GM12878 (cell line): Measurements from ENCODE around the gene PCDHGB2.
"Not testable (repeated sequence)": the region's sequence is repeated elsewhere in the genome, so short reads cannot be mapped to it uniquely, and the experiment has no call there.

Source experiments
- CHD4 ChIP-seq: fragments of 200-600 bp; sonication (generic); IDR thresholded peaks from 2 replicates; pipeline ENCODE4 v1.6.1; 2016; ENCODE audit warnings: mild to moderate bottlenecking
- EGR1 ChIP-seq, 2 experiments: IDR thresholded peaks; 1 replicate in 1 of 2; 2 replicates in 1 of 2; pipeline ENCODE4 v1.6.1; 2011 to 2012; ENCODE audit warnings: low read depth in 2 of 2, low read length in 2 of 2, borderline replicate concordance in 1 of 2, mild to moderate bottlenecking in 1 of 2, moderate library complexity in 1 of 2
- EP300 ChIP-seq, 2 experiments: fragments of 150-350 bp in 1 of 2; IDR thresholded peaks; 2 replicates each; pipeline ENCODE4 v1.6.1; 2011 to 2012; ENCODE audit warnings: low read depth in 2 of 2, low read length in 2 of 2, borderline replicate concordance in 1 of 2, improper control_type of control experiment in 1 of 2, inconsistent platforms in 1 of 2; ENCODE audit not compliant: control insufficient read depth in 1 of 2
- HDAC6 ChIP-seq: fragments of 200-600 bp; sonication (generic); IDR thresholded peaks from one replicate; pipeline ENCODE4 v1.8.0; 2017; ENCODE audit warnings: antibody characterized with exemption; ENCODE audit not compliant: unreplicated experiment
- MAX ChIP-seq: IDR thresholded peaks from 2 replicates; pipeline ENCODE4 v1.6.1; 2012; ENCODE audit warnings: low read depth, low read length, improper control_type of control experiment
- POLR2A ChIP-seq: IDR thresholded peaks from 2 replicates; pipeline ENCODE4 v1.6.1; 2011; ENCODE audit warnings: low read depth, mild to moderate bottlenecking, low read length
- RAD51 ChIP-seq: fragments of 450-650 bp; IDR thresholded peaks from 2 replicates; pipeline ENCODE4 v1.6.1; 2016; ENCODE audit warnings: moderate library complexity, mild to moderate bottlenecking, inconsistent platforms
- SMC3 ChIP-seq: IDR thresholded peaks from 2 replicates; pipeline ENCODE4 v1.6.1; 2011; ENCODE audit warnings: low read length, improper control_type of control experiment, borderline replicate concordance
- YY1 ChIP-seq: IDR thresholded peaks from 2 replicates; pipeline ENCODE4 v1.6.1; 2011; ENCODE audit warnings: low read depth, mild to moderate bottlenecking, low read length
- ZBED1 ChIP-seq: IDR thresholded peaks from 2 replicates; pipeline ENCODE4 v1.6.1; 2016; ENCODE audit warnings: borderline replicate concordance
- ZBTB4 ChIP-seq: fragments of 450-650 bp; formaldehyde crosslinking; IDR thresholded peaks from 2 replicates; pipeline ENCODE4 v1.4.0; 2022; ENCODE audit warnings: mild to moderate bottlenecking, moderate library complexity
- TF ChIP-seq, protein P1 (sequence below), 3 experiments: IDR thresholded peaks in 2 of 3; conservative IDR thresholded peaks in 1 of 3; 2 replicates each; pipeline ENCODE4 v1.5.1; 2011; ENCODE audit warnings: low read depth in 3 of 3, low read length in 3 of 3, mild to moderate bottlenecking in 3 of 3, control low read depth in 2 of 3, moderate library complexity in 2 of 3, inconsistent platforms in 1 of 3, mixed read lengths in 1 of 3; ENCODE audit not compliant: control insufficient read depth in 2 of 3, insufficient read depth in 1 of 3; ENCODE audit errors: extremely low read depth in 1 of 3
- TF ChIP-seq, protein P2 (sequence below): IDR thresholded peaks from 2 replicates; pipeline ENCODE4 v1.6.1; 2012; ENCODE audit warnings: mild to moderate bottlenecking, low read depth, low read length

- not testable (repeated sequence) for TF ChIP-seq EP300 (IDR thresholded peaks at IDR 0.05; ENCODE audit: borderline replicate concordance in 1 of 2, control insufficient read depth in 1 of 2, low read depth in 2 of 2, low read length in 2 of 2); SMC3; YY1; ZBTB4 (CRISPR knock-in tag); MAX; CHD4; RAD51; EGR1 (IDR thresholded peaks at IDR 0.05; ENCODE audit: borderline replicate concordance in 1 of 2, low read depth in 2 of 2, low read length in 2 of 2); ZBED1; HDAC6; POLR2A
- TF ChIP-seq, protein P1, sequence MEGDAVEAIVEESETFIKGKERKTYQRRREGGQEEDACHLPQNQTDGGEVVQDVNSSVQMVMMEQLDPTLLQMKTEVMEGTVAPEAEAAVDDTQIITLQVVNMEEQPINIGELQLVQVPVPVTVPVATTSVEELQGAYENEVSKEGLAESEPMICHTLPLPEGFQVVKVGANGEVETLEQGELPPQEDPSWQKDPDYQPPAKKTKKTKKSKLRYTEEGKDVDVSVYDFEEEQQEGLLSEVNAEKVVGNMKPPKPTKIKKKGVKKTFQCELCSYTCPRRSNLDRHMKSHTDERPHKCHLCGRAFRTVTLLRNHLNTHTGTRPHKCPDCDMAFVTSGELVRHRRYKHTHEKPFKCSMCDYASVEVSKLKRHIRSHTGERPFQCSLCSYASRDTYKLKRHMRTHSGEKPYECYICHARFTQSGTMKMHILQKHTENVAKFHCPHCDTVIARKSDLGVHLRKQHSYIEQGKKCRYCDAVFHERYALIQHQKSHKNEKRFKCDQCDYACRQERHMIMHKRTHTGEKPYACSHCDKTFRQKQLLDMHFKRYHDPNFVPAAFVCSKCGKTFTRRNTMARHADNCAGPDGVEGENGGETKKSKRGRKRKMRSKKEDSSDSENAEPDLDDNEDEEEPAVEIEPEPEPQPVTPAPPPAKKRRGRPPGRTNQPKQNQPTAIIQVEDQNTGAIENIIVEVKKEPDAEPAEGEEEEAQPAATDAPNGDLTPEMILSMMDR (IDR thresholded peaks at IDR 0.05 in 2 of 3, conservative IDR thresholded peaks at IDR 0.05 in 1 of 3; ENCODE audit: control insufficient read depth in 2 of 3, extremely low read depth in 1 of 3, insufficient read depth in 1 of 3, low read depth in 3 of 3, low read length in 3 of 3) = not testable (repeated sequence)
- TF ChIP-seq, protein P2, sequence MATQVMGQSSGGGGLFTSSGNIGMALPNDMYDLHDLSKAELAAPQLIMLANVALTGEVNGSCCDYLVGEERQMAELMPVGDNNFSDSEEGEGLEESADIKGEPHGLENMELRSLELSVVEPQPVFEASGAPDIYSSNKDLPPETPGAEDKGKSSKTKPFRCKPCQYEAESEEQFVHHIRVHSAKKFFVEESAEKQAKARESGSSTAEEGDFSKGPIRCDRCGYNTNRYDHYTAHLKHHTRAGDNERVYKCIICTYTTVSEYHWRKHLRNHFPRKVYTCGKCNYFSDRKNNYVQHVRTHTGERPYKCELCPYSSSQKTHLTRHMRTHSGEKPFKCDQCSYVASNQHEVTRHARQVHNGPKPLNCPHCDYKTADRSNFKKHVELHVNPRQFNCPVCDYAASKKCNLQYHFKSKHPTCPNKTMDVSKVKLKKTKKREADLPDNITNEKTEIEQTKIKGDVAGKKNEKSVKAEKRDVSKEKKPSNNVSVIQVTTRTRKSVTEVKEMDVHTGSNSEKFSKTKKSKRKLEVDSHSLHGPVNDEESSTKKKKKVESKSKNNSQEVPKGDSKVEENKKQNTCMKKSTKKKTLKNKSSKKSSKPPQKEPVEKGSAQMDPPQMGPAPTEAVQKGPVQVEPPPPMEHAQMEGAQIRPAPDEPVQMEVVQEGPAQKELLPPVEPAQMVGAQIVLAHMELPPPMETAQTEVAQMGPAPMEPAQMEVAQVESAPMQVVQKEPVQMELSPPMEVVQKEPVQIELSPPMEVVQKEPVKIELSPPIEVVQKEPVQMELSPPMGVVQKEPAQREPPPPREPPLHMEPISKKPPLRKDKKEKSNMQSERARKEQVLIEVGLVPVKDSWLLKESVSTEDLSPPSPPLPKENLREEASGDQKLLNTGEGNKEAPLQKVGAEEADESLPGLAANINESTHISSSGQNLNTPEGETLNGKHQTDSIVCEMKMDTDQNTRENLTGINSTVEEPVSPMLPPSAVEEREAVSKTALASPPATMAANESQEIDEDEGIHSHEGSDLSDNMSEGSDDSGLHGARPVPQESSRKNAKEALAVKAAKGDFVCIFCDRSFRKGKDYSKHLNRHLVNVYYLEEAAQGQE = not testable (repeated sequence)
Observed at GRCh38 chr5:141375444-141376155, 15.8 kb downstream of the PCDHGB2 start.
